ENCODE measurements around the gene EEF1G. TPM values are rescaled to one million over a fixed set of nuclear protein-coding genes. Genes with fewer than 3 reads are reported as not detected.

EEF1G gene
- total RNA-seq, 4 donors from 2014 or later: 1,334 to 1,814 (median 1,607) TPM

DNA sequence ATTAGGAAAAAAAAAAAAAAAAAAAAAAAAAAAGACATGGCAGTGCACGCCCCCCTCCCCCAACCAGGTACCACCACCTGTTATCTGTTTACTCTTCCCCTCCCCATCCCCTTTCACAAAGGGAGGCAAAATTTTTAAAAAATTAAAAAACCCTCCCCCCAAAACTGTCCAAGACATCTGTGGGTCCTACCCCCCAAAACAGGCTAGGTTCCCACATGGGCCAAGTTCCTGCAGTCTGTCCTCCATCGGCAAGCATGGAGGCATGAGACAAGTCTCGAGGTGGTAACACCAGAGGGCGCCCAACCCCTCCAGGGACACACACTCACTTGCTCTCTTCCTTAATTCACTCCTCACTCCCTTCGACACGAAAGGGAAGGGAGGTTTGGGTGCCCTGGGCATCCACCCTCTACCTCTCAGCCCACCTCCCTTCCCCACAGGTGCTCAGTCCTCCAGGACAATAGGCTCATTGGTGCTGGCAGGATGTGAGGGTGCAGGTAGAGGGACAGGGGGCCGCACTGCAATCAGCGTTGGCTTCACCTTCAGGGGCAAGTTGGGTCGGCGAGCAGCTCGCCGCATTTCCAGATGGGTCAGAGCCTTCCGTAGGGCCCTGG is 19.8 kb upstream of the EEF1G start:
- Histone ChIP-seq H3K9me3 (no peaks in the 10 kb centered on the region), H3K4me3 (replicated peaks in 1 of 3) (no peak overlapping the region), H3K27ac (peak overlapping the region in 1 of 3 donors; percentile 84), H3K4me1 (peaks cover 15 to 31% of the 10 kb centered on the region in 2 donors), H3K27me3 (no peaks in the 10 kb centered on the region), H3K36me3 (peaks cover 48 to 51% of the 10 kb centered on the region in 2 donors)
- intact Hi-C loops (cut with DNase I): no loop called here
- no peak for TF ChIP-seq POLR2A (IDR thresholded peaks at IDR 0.05)
- TF ChIP-seq, protein P1, sequence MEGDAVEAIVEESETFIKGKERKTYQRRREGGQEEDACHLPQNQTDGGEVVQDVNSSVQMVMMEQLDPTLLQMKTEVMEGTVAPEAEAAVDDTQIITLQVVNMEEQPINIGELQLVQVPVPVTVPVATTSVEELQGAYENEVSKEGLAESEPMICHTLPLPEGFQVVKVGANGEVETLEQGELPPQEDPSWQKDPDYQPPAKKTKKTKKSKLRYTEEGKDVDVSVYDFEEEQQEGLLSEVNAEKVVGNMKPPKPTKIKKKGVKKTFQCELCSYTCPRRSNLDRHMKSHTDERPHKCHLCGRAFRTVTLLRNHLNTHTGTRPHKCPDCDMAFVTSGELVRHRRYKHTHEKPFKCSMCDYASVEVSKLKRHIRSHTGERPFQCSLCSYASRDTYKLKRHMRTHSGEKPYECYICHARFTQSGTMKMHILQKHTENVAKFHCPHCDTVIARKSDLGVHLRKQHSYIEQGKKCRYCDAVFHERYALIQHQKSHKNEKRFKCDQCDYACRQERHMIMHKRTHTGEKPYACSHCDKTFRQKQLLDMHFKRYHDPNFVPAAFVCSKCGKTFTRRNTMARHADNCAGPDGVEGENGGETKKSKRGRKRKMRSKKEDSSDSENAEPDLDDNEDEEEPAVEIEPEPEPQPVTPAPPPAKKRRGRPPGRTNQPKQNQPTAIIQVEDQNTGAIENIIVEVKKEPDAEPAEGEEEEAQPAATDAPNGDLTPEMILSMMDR (IDR thresholded peaks at IDR 0.05): peak in 3 of 6 experiments; percentile 28 to 42 (median 41)
- WGBS, 2 donors: 61 to 65% methylated on average over 9 to 13 of the region's 13 CpGs
- peak; percentile 59 to 68 for DNase-seq

DNA sequence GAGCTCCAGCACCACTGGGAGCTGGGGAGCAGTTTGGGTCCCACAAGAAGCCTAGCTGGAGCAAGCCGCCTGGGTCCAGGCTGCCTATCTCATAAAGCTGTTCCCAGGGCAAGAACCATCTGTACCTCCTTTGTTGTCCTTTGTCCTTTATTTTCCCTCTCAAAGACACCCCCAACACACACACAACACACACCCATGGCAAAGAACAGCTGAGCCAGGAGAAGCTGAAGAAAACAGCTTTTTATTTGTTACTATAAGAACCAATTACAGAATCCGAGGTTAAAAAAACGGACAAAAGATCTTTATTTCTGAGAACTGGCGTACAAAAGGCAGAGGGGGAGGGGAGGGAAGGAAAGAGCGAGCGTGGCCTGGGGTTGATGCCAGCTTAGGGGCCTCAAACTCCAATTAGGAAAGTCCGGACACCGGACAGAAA is 19.3 kb upstream of the EEF1G start:
- 79 to 80% methylated on average over 8 of the region's 8 CpGs for WGBS, 2 donors
- TF ChIP-seq POLR2A (IDR thresholded peaks at IDR 0.05): no peak
- TF ChIP-seq, protein P1 (IDR thresholded peaks at IDR 0.05): no peak
- Histone ChIP-seq H3K4me3 (replicated peaks in 1 of 3) (no peak overlapping the region), H3K27me3 (no peaks in the 10 kb centered on the region), H3K9me3 (no peaks in the 10 kb centered on the region), H3K4me1 (peaks cover 15 to 34% of the 10 kb centered on the region in 2 donors), H3K36me3 (peaks cover 42 to 46% of the 10 kb centered on the region in 2 donors), H3K27ac (peak overlapping the region in 2 of 3 donors; percentile 84 to 91)
- no peak for DNase-seq
- intact Hi-C loops (cut with DNase I): no loop called here

DNA sequence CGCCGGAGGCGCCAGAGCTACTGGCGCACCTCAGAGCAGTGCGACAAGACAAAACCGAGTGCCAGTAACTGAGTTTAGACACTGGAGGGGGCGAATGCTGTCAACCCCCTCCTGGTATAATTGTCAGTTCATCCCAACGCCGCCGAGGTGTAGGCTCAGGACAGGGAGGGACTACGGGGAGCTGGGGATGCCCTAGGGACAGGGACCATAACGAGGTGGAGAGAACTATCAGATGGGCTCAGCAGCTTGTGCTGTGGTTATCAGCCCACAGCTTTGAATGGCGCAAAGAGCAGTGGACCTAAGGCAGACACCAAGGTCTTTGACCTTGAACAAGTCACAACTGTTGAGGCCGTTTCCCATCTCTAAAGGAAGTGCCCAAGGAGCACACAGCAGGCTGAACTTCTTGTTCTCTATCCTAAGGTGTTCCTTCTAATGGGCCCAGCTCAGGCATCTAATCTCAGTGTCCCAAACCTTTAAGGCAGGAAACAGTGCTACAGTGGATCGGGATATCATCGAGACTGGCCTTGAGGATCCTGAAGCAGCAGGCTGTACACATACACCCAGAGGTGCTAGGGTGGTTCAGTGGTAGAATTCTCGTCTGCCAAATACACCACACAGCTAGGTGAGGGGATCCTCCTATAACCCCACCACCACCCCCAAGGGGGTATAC is 18.6 kb upstream of the EEF1G start:
- TF ChIP-seq, protein P1 (IDR thresholded peaks at IDR 0.05): no peak
- TF ChIP-seq POLR2A (IDR thresholded peaks at IDR 0.05): no peak
- 19 to 32% methylated on average over 10 to 16 of the region's 17 CpGs for WGBS, 2 donors
- peaks cover 35 to 40% of the 10 kb centered on the region in 2 donors for H3K36me3 ChIP-seq
- H3K27ac ChIP-seq: peak overlapping the region; percentile 79 to 91 (median 84)
- H3K4me3 ChIP-seq (replicated peaks in 1 of 3): peak overlapping the region in 2 of 3 donors; percentile 20 to 24
- no peaks in the 10 kb centered on the region for H3K27me3 ChIP-seq
- H3K9me3 ChIP-seq: no peaks in the 10 kb centered on the region
- no peak for DNase-seq
- H3K4me1 ChIP-seq: peaks cover 15 to 34% of the 10 kb centered on the region in 2 donors
- intact Hi-C loops (cut with DNase I): no loop called here

DNA sequence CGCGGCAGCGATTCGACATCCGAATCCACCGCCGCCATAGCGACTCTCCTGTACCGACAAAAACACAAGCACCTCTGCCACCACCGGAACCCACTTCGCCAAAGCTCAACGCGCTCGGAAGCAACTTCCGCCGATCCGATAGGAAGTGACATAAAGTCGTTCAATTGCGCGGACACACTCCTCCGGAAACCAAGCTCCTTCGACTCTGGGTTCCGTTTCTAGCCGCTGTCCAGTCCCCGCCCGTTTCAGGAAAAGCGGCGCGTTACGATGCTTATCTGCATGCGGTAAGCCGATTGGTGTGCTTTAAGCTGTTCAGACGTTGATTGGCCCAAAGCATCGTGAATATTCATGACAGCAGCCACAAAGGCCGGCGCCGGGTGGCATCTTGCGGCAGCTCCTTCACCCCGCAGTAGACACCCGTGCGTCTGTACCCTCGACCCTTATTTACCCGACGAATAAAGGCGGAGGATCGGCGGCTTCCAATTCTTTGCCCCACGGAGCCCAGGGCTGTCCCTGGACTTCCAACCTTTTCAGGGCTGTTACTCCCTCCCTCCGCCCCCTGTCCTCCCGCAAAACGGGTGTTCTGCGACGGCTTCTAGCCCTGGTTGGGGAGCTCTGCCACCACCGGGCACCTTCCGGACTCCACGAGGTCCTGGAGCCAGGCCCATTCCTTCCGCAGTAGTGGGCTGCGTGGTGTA is 17.9 kb upstream of the EEF1G start, which contains the start of gene TUT1:
TUT1 (minus strand) TSS at position 76 of the 698 bp plus-strand sequence; CDS start at position 38, 38 bp downstream.
- WGBS, 2 donors: 0% methylated on average over 46 to 52 of the region's 58 CpGs
- DNase-seq: peak; percentile 98
- intact Hi-C loops (cut with DNase I): no loop called here
- H3K4me3 ChIP-seq (replicated peaks in 1 of 3): peak within 1 kb of the TSS in 2 of 3 donors; percentile 62 to 80
- peaks cover 15 to 34% of the 10 kb centered on the region in 2 donors for H3K4me1 ChIP-seq
- H3K36me3 ChIP-seq: peaks cover 31 to 37% of the 10 kb centered on the region in 2 donors
- H3K27ac ChIP-seq: peak within 1 kb of the TSS; percentile 79 to 93 (median 84)
- H3K27me3 ChIP-seq: no peaks in the 10 kb centered on the region
- peak; percentile 39 to 97 for TF ChIP-seq POLR2A (IDR thresholded peaks at IDR 0.05)
- TF ChIP-seq, protein P1 (IDR thresholded peaks at IDR 0.05): peak in 2 of 6 experiments; percentile 3 to 18
- no peaks in the 10 kb centered on the region for H3K9me3 ChIP-seq
